Ovary (tissue), 3 donors: ENCODE measurements around the gene SGSH.

Experiments
- CTCF ChIP-seq, 3 donors: fragments of 450-650 bp in 2 of 3; fragments of 200-600 bp in 1 of 3; IDR thresholded peaks; one replicate each; pipeline versions ENCODE4 v1.5.1 to v1.8.0; 2016 to 2022; ENCODE audit warnings: antibody characterized with exemption in 3 of 3, mild to moderate bottlenecking in 1 of 3
- POLR2A ChIP-seq: fragments of 450-650 bp; IDR thresholded peaks from one replicate; pipeline ENCODE4 v1.6.1; 2017; ENCODE audit warnings: antibody characterized with exemption, mild to moderate bottlenecking, moderate library complexity
- donor health status: DM: no; HTN: no; CAD: no.

DNA sequence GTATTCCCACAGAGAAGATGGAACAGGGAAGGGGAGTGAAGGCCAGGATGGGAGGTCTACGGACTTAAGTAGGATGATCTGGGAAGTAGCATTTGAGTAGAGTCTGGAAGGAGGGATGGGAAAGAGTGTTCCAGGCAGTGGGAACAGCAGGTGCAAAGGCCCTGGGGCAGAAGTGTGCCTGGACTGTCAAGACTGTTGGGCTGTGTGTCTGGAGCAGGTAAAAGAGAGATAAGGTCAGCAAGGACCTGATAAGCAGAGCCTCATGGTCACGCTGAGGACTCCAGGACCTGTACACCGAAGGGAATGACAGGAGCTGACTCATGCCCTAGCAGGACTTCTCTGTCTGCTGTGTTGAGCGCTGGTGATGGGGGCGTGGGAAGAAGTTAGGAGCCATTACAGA, 51.0 kb downstream of the SGSH start:
- TF ChIP-seq POLR2A (no peak), CTCF (IDR thresholded peaks at IDR 0.05) (no peak)
